Vagina (tissue), 2 donors: ENCODE data around the gene JAKMIP3.

Source experiments
- CTCF ChIP-seq, 3 experiments: fragments of 450-650 bp in 2 of 3; fragments of 200-600 bp in 1 of 3; sonication (generic) in 1 of 3; IDR thresholded peaks; one replicate each; pipeline ENCODE4 v1.5.1; 2017 to 2019; ENCODE audit warnings: antibody characterized with exemption in 3 of 3, mild to moderate bottlenecking in 2 of 3, moderate library complexity in 2 of 3
- POLR2A ChIP-seq, 2 donors: fragments of 450-650 bp; IDR thresholded peaks; one replicate each; pipeline ENCODE4 v1.6.1; 2017; ENCODE audit warnings: antibody characterized with exemption in 2 of 2, mild to moderate bottlenecking in 2 of 2, moderate library complexity in 2 of 2

- no peak for TF ChIP-seq CTCF (IDR thresholded peaks at IDR 0.05)
- no peak for TF ChIP-seq POLR2A (IDR thresholded peaks at IDR 0.05)
Observed at GRCh38 chr10:132057191-132057681, 8.5 kb upstream of the JAKMIP3 start.
